DND-41 (cell line): ENCODE data around the gene WASL.

ENCODE experiments used
- CTCF ChIP-seq: IDR thresholded peaks from 2 replicates; pipeline ENCODE4 v1.5.1; 2012; ENCODE audit warnings: borderline replicate concordance, low read length, moderate library complexity, mild to moderate bottlenecking; ENCODE audit not compliant: poor library complexity, severe bottlenecking; ENCODE audit errors: extremely low read depth
- EZH2 ChIP-seq: IDR thresholded peaks from 3 replicates; pipeline ENCODE4 v1.6.1; 2012; ENCODE audit warnings: borderline replicate concordance, low read depth, mild to moderate bottlenecking, moderate library complexity, low read length, inconsistent platforms; ENCODE audit not compliant: severe bottlenecking

GRCh38 chr7:123717689-123718088, 31.1 kb downstream of the WASL start:
- no peak for TF ChIP-seq CTCF
- TF ChIP-seq EZH2 = no peak
